GM13977 (cell line): ENCODE results near the gene NALCN.

Experiments
- DNase-seq: peaks from one replicate; pipeline ENCODE4 v3.0.0; 2012; ENCODE audit warnings: low spot score
- in situ Hi-C: fragments of 300-500 bp; cut with MboI; formaldehyde crosslinking; loops from one replicate; pipeline ENCODE4 v1.12.0; 2022; ENCODE audit warnings: low sequenced_read_pairs, low pct_unique_long_range_greater_than_20kb, mixed read lengths, inconsistent platforms; ENCODE audit not compliant: unreplicated experiment
- TF ChIP-seq, protein P1 (sequence below): IDR thresholded peaks from 2 replicates; pipeline ENCODE4 v1.5.1; 2012; ENCODE audit warnings: mild to moderate bottlenecking, control low read depth; ENCODE audit not compliant: insufficient read depth; ENCODE audit errors: extremely low read depth, missing control alignments

Gene NALCN

DNA sequence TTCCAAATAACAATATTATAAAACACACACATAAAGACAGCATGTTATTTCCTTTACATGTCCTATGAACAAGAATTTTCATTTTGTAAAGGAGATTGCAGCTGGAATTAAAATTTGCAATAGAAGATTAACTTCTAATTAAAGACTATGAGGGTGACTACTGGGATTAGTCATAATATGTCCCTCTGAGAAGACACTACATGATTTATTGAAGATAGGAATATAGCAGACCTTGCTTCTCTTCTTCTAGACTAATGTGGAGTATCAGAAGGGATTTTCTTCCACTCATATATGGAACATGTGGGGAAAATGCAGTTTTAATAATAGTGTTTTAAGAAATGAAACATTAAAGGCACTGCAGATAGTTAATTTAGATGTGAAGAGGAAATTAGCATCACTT lies 177.8 kb downstream of the NALCN start:
- TF ChIP-seq, protein P1, sequence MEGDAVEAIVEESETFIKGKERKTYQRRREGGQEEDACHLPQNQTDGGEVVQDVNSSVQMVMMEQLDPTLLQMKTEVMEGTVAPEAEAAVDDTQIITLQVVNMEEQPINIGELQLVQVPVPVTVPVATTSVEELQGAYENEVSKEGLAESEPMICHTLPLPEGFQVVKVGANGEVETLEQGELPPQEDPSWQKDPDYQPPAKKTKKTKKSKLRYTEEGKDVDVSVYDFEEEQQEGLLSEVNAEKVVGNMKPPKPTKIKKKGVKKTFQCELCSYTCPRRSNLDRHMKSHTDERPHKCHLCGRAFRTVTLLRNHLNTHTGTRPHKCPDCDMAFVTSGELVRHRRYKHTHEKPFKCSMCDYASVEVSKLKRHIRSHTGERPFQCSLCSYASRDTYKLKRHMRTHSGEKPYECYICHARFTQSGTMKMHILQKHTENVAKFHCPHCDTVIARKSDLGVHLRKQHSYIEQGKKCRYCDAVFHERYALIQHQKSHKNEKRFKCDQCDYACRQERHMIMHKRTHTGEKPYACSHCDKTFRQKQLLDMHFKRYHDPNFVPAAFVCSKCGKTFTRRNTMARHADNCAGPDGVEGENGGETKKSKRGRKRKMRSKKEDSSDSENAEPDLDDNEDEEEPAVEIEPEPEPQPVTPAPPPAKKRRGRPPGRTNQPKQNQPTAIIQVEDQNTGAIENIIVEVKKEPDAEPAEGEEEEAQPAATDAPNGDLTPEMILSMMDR = no peak
- DNase-seq = no peak
- in situ Hi-C loops = no loop called here

DNA sequence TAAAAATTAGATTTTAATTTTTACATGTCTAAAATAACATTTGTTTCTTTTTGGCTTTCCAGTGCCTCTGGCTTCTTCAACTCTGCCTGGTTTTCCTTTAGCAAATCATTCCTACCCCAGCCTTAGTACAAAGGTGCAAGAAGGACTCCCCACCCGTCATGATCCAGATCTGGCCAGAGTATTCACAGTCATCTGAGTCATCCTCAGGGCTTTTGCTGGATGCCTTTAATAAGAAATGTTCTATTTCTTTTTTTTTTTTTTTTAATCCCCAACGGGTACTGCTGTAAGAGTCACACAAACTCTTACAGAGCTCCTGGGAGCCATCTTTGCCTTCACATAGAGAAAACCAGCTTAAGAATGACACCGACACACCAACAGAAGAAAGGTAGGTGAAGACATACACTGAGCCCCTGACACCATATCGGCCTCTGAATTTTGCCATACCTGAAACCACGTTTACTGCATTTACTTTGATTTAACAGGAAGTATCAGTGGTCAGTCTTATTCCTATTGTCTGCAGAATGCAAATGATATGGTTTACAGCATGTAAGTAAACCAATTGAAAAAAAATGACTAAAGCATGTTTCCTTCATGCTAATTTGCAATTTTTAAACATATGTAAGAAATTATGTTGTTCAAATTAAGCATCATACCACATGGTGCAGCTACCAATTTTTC lies 184.4 kb downstream of the NALCN start:
- in situ Hi-C loops = no loop called here

DNA sequence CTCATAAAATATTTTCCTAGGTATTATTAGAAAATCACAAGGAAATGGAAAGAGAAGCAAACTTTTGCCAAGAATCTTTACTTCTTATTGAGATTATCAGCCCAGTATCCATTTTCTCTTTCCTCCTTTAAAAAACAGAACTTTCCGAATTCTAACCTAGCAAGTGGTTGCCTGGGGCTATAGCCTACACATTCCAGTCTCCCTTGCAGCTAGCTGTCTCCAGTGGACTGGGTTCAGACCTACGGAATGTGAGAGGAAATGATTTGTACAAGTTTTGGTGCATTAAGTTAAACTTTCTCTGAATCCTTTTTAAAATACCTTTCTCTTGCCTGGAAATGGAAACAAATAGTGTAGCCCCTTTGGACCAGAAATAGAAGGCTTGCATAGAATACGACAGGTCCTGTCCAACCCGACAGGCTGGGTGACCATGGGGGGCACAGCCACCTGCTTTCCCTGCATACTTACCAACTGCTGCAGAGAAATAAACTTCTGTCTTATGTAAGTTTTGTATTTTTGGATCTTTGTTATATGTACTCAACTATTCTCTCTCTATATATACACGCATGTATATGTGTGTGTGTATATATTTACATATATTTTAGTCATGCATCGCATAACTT lies 185.9 kb downstream of the NALCN start:
- DNase-seq = no peak
- in situ Hi-C loops = no loop called here

More for the DNA sequence above, 184.4 kb downstream of the NALCN start:
- TF ChIP-seq, protein P1 = no peak
- no peak for DNase-seq

DNA sequence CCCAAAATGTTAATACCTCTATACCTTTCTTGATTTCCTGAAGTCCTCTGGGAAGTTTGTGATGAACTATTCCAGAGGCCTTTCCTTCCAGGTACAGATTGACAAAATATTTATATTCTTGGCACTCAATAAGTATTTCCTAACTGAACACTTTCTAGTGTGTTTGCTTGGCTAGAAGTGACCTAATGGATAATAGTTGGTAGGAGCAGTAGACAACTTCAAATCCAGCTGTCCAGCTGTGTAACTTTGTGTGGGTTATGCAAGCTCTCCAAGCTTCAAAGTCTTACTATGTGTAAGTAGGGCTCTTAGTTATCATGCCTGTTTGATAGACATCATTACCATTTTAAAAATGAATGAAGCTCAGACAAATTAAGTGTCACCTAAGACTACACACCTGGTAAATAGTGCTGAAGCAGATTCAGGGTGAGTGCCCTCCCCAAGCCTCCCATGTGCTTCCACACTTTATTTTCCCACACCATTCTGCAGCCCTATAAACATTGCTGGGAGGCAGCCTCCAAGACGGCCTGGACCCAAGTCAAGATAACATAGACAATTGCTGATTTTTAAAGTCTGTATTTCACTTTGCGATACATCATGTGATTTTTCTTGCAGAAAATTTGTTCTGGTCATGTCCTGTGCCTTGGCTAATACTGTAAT lies 196.6 kb downstream of the NALCN start:
- DNase-seq = no peak
- in situ Hi-C loops = no loop called here
- TF ChIP-seq, protein P1 = no peak

More for the DNA sequence above, 185.9 kb downstream of the NALCN start:
- TF ChIP-seq, protein P1 = no peak

DNA sequence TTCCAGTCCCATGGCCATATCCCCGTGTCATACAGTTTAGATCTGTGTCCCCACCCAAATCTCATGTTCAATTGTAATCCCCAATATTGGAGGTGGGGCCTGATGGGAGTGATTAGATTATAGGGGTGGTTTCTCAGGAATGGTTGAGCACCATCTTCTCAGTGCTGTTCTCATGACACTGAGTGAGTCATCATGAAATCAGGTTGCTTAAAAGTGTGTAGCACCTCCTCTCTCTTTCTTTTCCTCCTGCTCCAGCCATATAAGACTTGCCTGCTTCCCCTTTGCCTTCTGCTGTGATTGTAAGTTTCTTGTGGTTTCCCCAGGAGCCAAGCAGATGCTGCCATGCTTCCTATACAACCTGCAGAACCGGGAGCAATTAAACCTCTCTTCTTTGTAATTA lies 197.8 kb downstream of the NALCN start:
- TF ChIP-seq, protein P1 = no peak
- in situ Hi-C loops = no loop called here
- no peak for DNase-seq

DNA sequence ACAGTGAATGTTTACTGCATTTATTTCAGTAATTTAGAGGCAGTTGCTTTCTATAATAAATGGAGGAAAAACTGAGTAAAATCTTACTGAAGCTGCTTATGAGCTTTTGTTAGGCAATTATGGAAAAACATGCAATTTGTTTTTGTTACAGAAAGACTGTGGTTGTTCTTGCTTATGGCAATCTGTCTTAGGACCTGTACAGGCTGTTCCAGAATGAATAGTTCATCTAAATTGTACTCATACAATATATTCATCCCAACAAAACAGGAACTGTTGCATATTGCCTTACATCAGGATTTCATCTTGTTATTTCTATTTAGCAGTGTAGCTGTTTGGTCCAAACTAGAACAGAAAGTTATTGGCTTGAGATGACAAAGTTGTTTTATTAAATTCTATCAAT lies 199.2 kb downstream of the NALCN start:
- in situ Hi-C loops = no loop called here
- TF ChIP-seq, protein P1 = no peak
- DNase-seq = no peak
